SK-N-SH (cell line): ENCODE measurements around the gene THADA.

Experiments used
- EP300 ChIP-seq, 2 experiments: IDR thresholded peaks; 2 replicates each; pipeline versions ENCODE4 v1.4.0 to v1.6.1; 2012; ENCODE audit warnings: borderline replicate concordance in 1 of 2, low read depth in 1 of 2, low read length in 1 of 2
- EZH2phosphoT487 ChIP-seq: fragments of 200-600 bp; sonication (generic); IDR thresholded peaks from 2 replicates; pipeline ENCODE4 v1.6.1; 2017; ENCODE audit warnings: low read depth, mixed run types, mild to moderate bottlenecking, antibody characterized with exemption, moderate library complexity, borderline replicate concordance
- GABPA ChIP-seq: IDR thresholded peaks from 2 replicates; pipeline ENCODE4 v1.4.0; 2012; ENCODE audit warnings: low read depth, mild to moderate bottlenecking
- JUND ChIP-seq: IDR thresholded peaks from 2 replicates; pipeline ENCODE4 v1.4.0; 2012
- MEF2A ChIP-seq: IDR thresholded peaks from 2 replicates; pipeline ENCODE4 v1.4.0; 2012; ENCODE audit warnings: low read depth, borderline replicate concordance
- MXI1 ChIP-seq: IDR thresholded peaks from 2 replicates; pipeline ENCODE4 v1.6.1; 2012; ENCODE audit warnings: mild to moderate bottlenecking, low read depth, low read length, improper control_type of control experiment
- POLR2AphosphoS5 ChIP-seq: IDR thresholded peaks from 2 replicates; pipeline ENCODE4 v1.6.1; 2012; ENCODE audit warnings: low read depth, low read length
- REST ChIP-seq: IDR thresholded peaks from 2 replicates; pipeline ENCODE4 v1.6.1; 2012; ENCODE audit warnings: mild to moderate bottlenecking, low read depth, low read length, moderate library complexity
- RFX5 ChIP-seq: IDR thresholded peaks from 2 replicates; pipeline ENCODE4 v1.6.1; 2012; ENCODE audit warnings: mild to moderate bottlenecking, improper control_type of control experiment, low read length
- RXRA ChIP-seq: IDR thresholded peaks from 2 replicates; pipeline ENCODE4 v1.4.0; 2012; ENCODE audit warnings: low read depth, mild to moderate bottlenecking, borderline replicate concordance
- USF1 ChIP-seq: IDR thresholded peaks from 2 replicates; pipeline ENCODE4 v1.4.0; 2012; ENCODE audit warnings: low read depth, borderline replicate concordance
- YY1 ChIP-seq: IDR thresholded peaks from 2 replicates; pipeline ENCODE4 v1.4.0; 2012; ENCODE audit warnings: low read depth, mild to moderate bottlenecking
- TF ChIP-seq, protein P1 (sequence below): fragments of 200-600 bp; sonication (generic); IDR thresholded peaks from 2 replicates; pipeline ENCODE4 v1.6.1; 2017; ENCODE audit warnings: antibody characterized with exemption, mild to moderate bottlenecking, moderate library complexity
- TF ChIP-seq, protein P2 (sequence below): IDR thresholded peaks from 2 replicates; pipeline ENCODE4 v1.4.0; 2012; ENCODE audit warnings: low read depth

- TF ChIP-seq, protein P1, sequence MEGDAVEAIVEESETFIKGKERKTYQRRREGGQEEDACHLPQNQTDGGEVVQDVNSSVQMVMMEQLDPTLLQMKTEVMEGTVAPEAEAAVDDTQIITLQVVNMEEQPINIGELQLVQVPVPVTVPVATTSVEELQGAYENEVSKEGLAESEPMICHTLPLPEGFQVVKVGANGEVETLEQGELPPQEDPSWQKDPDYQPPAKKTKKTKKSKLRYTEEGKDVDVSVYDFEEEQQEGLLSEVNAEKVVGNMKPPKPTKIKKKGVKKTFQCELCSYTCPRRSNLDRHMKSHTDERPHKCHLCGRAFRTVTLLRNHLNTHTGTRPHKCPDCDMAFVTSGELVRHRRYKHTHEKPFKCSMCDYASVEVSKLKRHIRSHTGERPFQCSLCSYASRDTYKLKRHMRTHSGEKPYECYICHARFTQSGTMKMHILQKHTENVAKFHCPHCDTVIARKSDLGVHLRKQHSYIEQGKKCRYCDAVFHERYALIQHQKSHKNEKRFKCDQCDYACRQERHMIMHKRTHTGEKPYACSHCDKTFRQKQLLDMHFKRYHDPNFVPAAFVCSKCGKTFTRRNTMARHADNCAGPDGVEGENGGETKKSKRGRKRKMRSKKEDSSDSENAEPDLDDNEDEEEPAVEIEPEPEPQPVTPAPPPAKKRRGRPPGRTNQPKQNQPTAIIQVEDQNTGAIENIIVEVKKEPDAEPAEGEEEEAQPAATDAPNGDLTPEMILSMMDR: no peak
- no peak for TF ChIP-seq EZH2phosphoT487
- no peak for TF ChIP-seq EP300 (IDR thresholded peaks at IDR 0.05; ENCODE audit: borderline replicate concordance in 1 of 2, low read depth in 1 of 2, low read length in 1 of 2)
- TF ChIP-seq, protein P2, sequence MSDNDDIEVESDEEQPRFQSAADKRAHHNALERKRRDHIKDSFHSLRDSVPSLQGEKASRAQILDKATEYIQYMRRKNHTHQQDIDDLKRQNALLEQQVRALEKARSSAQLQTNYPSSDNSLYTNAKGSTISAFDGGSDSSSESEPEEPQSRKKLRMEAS: no peak
- no peak for TF ChIP-seq GABPA
- no peak for TF ChIP-seq POLR2AphosphoS5
- TF ChIP-seq YY1: no peak
- TF ChIP-seq REST: no peak
- TF ChIP-seq JUND: no peak
- no peak for TF ChIP-seq MEF2A
- no peak for TF ChIP-seq RFX5
- TF ChIP-seq MXI1: no peak
- no peak for TF ChIP-seq RXRA
- no peak for TF ChIP-seq USF1
Measured at GRCh38 chr2:43262239-43262638, 333.6 kb downstream of the THADA start.
